T-helper 17 cell (primary cell): ENCODE data around the gene ARID1B. TPM values are rescaled to one million over a fixed set of nuclear protein-coding genes. Genes with fewer than 3 reads are reported as not detected.

Experiments used
- ATAC-seq: fragments of 150-1000 bp; cut with Tn5 transposase; 2 replicates; pipeline ENCODE4 v1.10.0; 2021; ENCODE audit warnings: mild to moderate bottlenecking, moderate library complexity
- DNase-seq, 3 donors: peaks; one replicate each; pipeline versions ENCODE4 v3.0.0 to v3.0.0-alpha.2; 2020 to 2021
- H3K9me3 ChIP-seq: one replicate; pipeline ENCODE4 v1.7.0; 2013; ENCODE audit warnings: low read length, mild to moderate bottlenecking; ENCODE audit not compliant: control insufficient read depth, poor library complexity, severe bottlenecking
- H3K27ac Mint-ChIP-seq: one replicate; pipeline ENCODE4 v1.8.0; 2022; ENCODE audit warnings: mild to moderate bottlenecking, moderate library complexity, mixed read lengths
- H3K27me3 Mint-ChIP-seq: one replicate; pipeline ENCODE4 v1.8.0; 2022; ENCODE audit warnings: mixed read lengths
- H3K36me3 Mint-ChIP-seq: one replicate; pipeline ENCODE4 v1.8.0; 2022; ENCODE audit warnings: low read depth, mixed read lengths
- H3K4me1 Mint-ChIP-seq: one replicate; pipeline ENCODE4 v1.8.0; 2022; ENCODE audit warnings: mild to moderate bottlenecking, mixed read lengths
- H3K4me3 Mint-ChIP-seq: one replicate; pipeline ENCODE4 v1.8.0; 2022; ENCODE audit warnings: mild to moderate bottlenecking, moderate library complexity, mixed read lengths
- total RNA-seq, 4 donors: library from RNA in 2 of 4; stranded (reverse) in 2 of 4; gene quantifications; one replicate each; pipeline ENCODE4 v1.2.3 and lab custom pipeline; 2022 to 2026

The ARID1B gene
- total RNA-seq, 2 donors from 2014 or later = 149 to 158 TPM

GRCh38 chr6:157070403-157071107 is 293.4 kb downstream of the ARID1B start:
- Mint-ChIP-seq H3K4me1 (peaks cover 32% of the 10 kb centered on the region), H3K27me3 (no peaks in the 10 kb centered on the region), H3K27ac (peak overlapping the region; percentile 45), H3K4me3 (no peak overlapping the region), H3K36me3 (no peaks in the 10 kb centered on the region)
- no peak for ATAC-seq
- no peak for DNase-seq
- H3K9me3 ChIP-seq = no peaks in the 10 kb centered on the region

- ATAC-seq (no peak), DNase-seq (no peak)
- Mint-ChIP-seq H3K4me1 (peaks cover 36% of the 10 kb centered on the region), H3K36me3 (no peaks in the 10 kb centered on the region), H3K4me3 (no peak overlapping the region), H3K27me3 (no peaks in the 10 kb centered on the region), H3K27ac (peak overlapping the region; percentile 45)
- H3K9me3 ChIP-seq = no peaks in the 10 kb centered on the region
Measured at GRCh38 chr6:157072128-157072527, 294.9 kb downstream of the ARID1B start.

GRCh38 chr6:157073596-157073995 is 296.4 kb downstream of the ARID1B start:
- no peaks in the 10 kb centered on the region for H3K9me3 ChIP-seq
- Mint-ChIP-seq H3K27me3 (no peaks in the 10 kb centered on the region), H3K27ac (no peak overlapping the region), H3K4me1 (peaks cover 34% of the 10 kb centered on the region), H3K4me3 (no peak overlapping the region), H3K36me3 (no peaks in the 10 kb centered on the region)
- no peak for DNase-seq
- no peak for ATAC-seq

- H3K27ac Mint-ChIP-seq = no peak overlapping the region
- H3K27me3 Mint-ChIP-seq = no peaks in the 10 kb centered on the region
Measured at GRCh38 chr6:157074969-157075368, 297.8 kb downstream of the ARID1B start.

GRCh38 chr6:157075549-157076450 is 298.6 kb downstream of the ARID1B start:
- peak; percentile 54 for ATAC-seq
- peak overlapping the region; percentile 79 for H3K4me3 Mint-ChIP-seq
- no peak overlapping the region for H3K27ac Mint-ChIP-seq
- no peaks in the 10 kb centered on the region for H3K9me3 ChIP-seq
- no peaks in the 10 kb centered on the region for H3K27me3 Mint-ChIP-seq
- no peak for DNase-seq
- H3K36me3 Mint-ChIP-seq = no peaks in the 10 kb centered on the region
- H3K4me1 Mint-ChIP-seq = peaks cover 31% of the 10 kb centered on the region

More at GRCh38 chr6:157074969-157075368, 297.8 kb downstream of the ARID1B start:
- Mint-ChIP-seq H3K4me1 (peaks cover 31% of the 10 kb centered on the region), H3K36me3 (no peaks in the 10 kb centered on the region), H3K4me3 (no peak overlapping the region)
- ATAC-seq = no peak
- no peaks in the 10 kb centered on the region for H3K9me3 ChIP-seq
- no peak for DNase-seq

GRCh38 chr6:157076451-157076822 is 299.3 kb downstream of the ARID1B start:
- ATAC-seq (no peak), DNase-seq (no peak)
- no peak overlapping the region for H3K27ac Mint-ChIP-seq
- peaks cover 31% of the 10 kb centered on the region for H3K4me1 Mint-ChIP-seq
- no peaks in the 10 kb centered on the region for H3K27me3 Mint-ChIP-seq
- no peaks in the 10 kb centered on the region for H3K36me3 Mint-ChIP-seq
- no peaks in the 10 kb centered on the region for H3K9me3 ChIP-seq
- no peak overlapping the region for H3K4me3 Mint-ChIP-seq

- Mint-ChIP-seq H3K4me1 (peaks cover 33% of the 10 kb centered on the region), H3K36me3 (no peaks in the 10 kb centered on the region), H3K27me3 (no peaks in the 10 kb centered on the region), H3K4me3 (peak overlapping the region; percentile 46), H3K27ac (peak overlapping the region; percentile 3)
- no peak for DNase-seq
- no peak for ATAC-seq
- H3K9me3 ChIP-seq = no peaks in the 10 kb centered on the region
Measured at GRCh38 chr6:157077251-157077650, 300.1 kb downstream of the ARID1B start.

- ATAC-seq (no peak), DNase-seq (no peak)
- Mint-ChIP-seq H3K4me1 (peaks cover 39% of the 10 kb centered on the region), H3K27me3 (no peaks in the 10 kb centered on the region), H3K27ac (no peak overlapping the region), H3K36me3 (no peaks in the 10 kb centered on the region), H3K4me3 (no peak overlapping the region)
- H3K9me3 ChIP-seq = no peaks in the 10 kb centered on the region
Measured at GRCh38 chr6:157078326-157078725, 301.1 kb downstream of the ARID1B start.

- no peak overlapping the region for H3K4me3 Mint-ChIP-seq
- H3K4me1 Mint-ChIP-seq = peaks cover 35% of the 10 kb centered on the region
- no peaks in the 10 kb centered on the region for H3K9me3 ChIP-seq
- no peaks in the 10 kb centered on the region for H3K36me3 Mint-ChIP-seq
- no peak for DNase-seq
- no peaks in the 10 kb centered on the region for H3K27me3 Mint-ChIP-seq
- H3K27ac Mint-ChIP-seq = no peak overlapping the region
- no peak for ATAC-seq
Measured at GRCh38 chr6:157079277-157079676, 302.1 kb downstream of the ARID1B start.

- peaks cover 32% of the 10 kb centered on the region for H3K4me1 Mint-ChIP-seq
- no peak for ATAC-seq
- H3K9me3 ChIP-seq = no peaks in the 10 kb centered on the region
- no peaks in the 10 kb centered on the region for H3K36me3 Mint-ChIP-seq
- no peak for DNase-seq
- no peak overlapping the region for H3K4me3 Mint-ChIP-seq
- no peaks in the 10 kb centered on the region for H3K27me3 Mint-ChIP-seq
- H3K27ac Mint-ChIP-seq = no peak overlapping the region
Measured at GRCh38 chr6:157079771-157080170, 302.6 kb downstream of the ARID1B start.

GRCh38 chr6:157080986-157081391 is 303.8 kb downstream of the ARID1B start:
- Mint-ChIP-seq H3K27me3 (no peaks in the 10 kb centered on the region), H3K27ac (no peak overlapping the region), H3K36me3 (peaks cover 2% of the 10 kb centered on the region), H3K4me3 (no peak overlapping the region), H3K4me1 (peaks cover 26% of the 10 kb centered on the region)
- DNase-seq (no peak), ATAC-seq (no peak)
- H3K9me3 ChIP-seq = no peaks in the 10 kb centered on the region

- Mint-ChIP-seq H3K4me1 (peaks cover 20% of the 10 kb centered on the region), H3K36me3 (peaks cover 2% of the 10 kb centered on the region), H3K27me3 (no peaks in the 10 kb centered on the region), H3K27ac (no peak overlapping the region), H3K4me3 (no peak overlapping the region)
- no peak for ATAC-seq
- no peak for DNase-seq
- no peaks in the 10 kb centered on the region for H3K9me3 ChIP-seq
Measured at GRCh38 chr6:157083343-157083742, 306.2 kb downstream of the ARID1B start.

GRCh38 chr6:157086632-157087031 is 309.5 kb downstream of the ARID1B start:
- Mint-ChIP-seq H3K27ac (no peak overlapping the region), H3K27me3 (no peaks in the 10 kb centered on the region), H3K36me3 (peaks cover 5% of the 10 kb centered on the region), H3K4me1 (peaks cover 28% of the 10 kb centered on the region), H3K4me3 (no peak overlapping the region)
- ATAC-seq (no peak), DNase-seq (no peak)
- no peaks in the 10 kb centered on the region for H3K9me3 ChIP-seq
